A549 treated with ZK216348 at 1 μM for 4 hours (cell line): ENCODE data around the gene TAF1A. TPM values are rescaled to one million over a fixed set of nuclear protein-coding genes. Genes with fewer than 3 reads are reported as not detected.

Experiments used
- total RNA-seq: library from RNA; stranded (reverse); fragments of 200-300 nt; extraction: Qiagen RNA extraction; gene quantifications from 5 replicates; pipeline ENCODE4 v1.2.3, GENCODE V29; 2022; ENCODE audit warnings: low read depth

The TAF1A gene
- 6.7 to 11.6 TPM (median 9.6 TPM) in 5 replicates for total RNA-seq

DNA sequence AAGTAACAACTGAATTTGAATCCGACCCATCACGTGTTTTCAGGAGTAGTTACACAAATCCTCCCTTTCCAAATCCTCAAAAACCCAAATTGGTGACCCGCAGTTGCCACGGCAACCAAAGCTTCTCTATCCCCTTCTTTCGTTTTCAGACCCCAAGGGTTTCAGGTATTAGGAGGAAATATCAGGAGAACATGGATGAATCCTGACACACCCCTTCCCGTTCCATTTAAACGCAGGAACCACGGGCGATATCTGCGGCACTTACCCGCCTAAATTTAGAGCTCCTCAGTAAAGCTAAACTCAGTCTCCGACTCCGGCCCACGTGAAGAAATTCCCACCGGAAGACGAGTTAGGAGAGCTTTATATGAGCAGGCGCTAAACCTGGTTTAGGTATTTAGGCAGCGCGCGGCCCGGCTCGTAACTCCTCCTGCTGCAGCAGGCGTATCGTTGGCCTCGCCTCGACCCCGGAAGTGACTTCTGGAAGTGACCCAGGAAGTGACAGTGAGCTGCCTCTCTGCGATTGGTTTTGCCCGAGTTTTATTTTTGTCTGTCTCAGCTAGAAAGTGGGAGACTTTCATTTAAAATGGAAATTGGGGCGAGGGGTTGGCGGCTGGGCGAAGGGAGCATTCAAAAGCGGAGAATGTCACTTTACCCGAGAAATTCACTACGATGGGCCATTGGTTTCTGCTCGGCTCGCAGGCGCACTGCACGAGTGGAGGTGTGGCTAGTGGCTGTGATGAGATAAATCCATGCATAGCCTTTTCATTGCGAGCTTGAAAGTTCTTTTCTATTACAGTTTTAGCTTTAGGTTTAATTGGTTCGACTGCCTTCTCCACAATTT is at the start of gene TAF1A:
Gene TAF1A, minus strand, starts transcription at position 472 of the 841 bp plus-strand sequence.

DNA sequence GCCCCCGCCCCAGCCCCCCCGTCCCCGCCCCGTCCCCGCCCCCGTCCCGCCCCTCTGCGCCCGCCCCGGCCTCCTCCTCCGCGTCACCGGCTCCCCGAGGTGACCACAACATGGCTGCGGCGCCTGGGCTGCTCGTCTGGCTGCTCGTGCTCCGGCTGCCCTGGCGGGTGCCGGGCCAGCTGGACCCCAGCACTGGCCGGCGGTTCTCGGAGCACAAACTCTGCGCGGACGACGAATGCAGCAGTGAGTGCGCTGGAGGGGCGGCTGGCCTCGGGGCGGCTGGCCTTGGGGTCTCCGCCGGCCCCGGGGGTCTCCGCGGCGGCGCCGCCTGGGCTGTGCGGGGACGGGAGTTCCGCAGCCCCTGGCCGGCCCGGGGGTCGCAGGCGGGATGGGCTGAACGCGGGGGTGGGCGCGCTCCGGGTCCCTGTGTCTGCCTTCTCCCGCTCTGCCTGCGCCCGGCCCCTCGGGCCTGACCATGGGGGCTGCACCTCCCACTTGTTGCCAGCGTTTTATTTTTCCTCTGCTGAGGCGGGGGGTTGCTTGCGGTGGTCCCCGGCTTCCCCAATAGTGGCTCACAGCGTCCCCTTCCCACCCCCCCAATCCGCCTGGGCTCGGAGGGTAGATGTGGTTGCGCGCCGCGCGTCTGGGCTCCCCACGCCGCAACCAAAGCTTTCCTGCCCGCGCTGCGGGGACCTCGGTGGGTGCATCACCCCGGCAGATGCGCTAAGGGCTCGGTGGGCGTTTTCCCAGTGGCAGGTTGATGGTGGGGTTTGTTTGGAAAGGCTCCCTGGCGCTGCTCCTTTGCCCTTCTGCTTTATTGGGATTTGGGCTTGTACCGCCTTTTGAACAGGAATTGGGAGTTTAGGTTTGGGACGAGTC is 28.5 kb upstream of the TAF1A start, which contains the start of gene MIA3:
Gene MIA3, plus strand, starts transcription at position 97 of the 879 bp plus-strand sequence. Its CDS starts 14 bp downstream, at position 111.

DNA sequence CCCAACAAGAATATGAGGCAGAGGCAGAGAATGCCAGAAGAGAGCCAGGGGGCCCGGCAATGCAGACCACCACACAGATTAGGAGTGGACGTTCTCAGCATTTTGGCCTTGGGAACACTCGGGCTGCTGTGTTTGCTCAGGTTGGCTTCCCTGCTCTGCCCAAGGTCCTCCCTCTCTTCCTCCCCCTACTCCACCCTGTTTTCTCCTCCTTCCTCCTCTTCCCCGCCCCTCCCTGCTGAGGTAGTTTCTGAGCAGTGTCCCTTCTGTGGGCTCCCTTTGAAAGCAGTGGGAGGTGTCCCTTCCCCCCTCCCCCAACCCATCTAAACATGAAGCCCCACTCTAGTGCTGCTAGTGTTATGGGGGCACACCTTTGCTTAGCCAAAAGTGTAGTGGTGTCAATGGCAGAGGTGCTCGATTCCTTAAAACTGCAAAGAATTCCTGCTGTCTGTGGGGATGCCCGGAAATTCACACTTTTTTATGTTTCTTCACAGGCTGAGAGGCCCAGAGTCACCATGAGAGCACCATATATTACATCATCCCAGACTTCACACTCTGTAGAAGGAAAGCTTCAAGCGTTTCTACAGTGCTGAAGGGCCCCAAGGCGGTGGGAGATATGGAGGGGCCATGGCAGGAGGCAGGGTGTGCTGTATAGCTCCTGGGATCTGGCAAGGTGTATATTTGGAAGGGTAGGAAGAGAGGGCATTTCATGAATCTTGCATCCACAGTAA is 41.6 kb downstream of the TAF1A start, which contains the start of gene HHIPL2:
Gene HHIPL2, minus strand, starts transcription at position 161 of the 728 bp plus-strand sequence. Its CDS starts 60 bp downstream, at position 101.

Other genes starting within 250 kb of the TAF1A start
- 7.8 to 12.3 TPM (median 11.6 TPM) in 5 replicates for gene HHIPL2, start 41.8 kb downstream of the TAF1A start, total RNA-seq
- gene MIA3, start 28.2 kb upstream of the TAF1A start, total RNA-seq = 16.4 to 21.5 TPM (median 20.7 TPM) in 5 replicates
- gene AIDA, start 122.6 kb upstream of the TAF1A start, total RNA-seq = 43.6 to 90.9 TPM (median 67.7 TPM) in 5 replicates
- 14.3 to 32.7 TPM (median 20.0 TPM) in 5 replicates for gene BROX, start 122.6 kb upstream of the TAF1A start, total RNA-seq
- not detected in 5 replicates for gene FAM177B, start 147.3 kb upstream of the TAF1A start, total RNA-seq
- 1.3 to 2.8 TPM (median 1.8 TPM) in 5 replicates for gene DISP1, start 225.1 kb upstream of the TAF1A start, total RNA-seq